HG03520 (cell line): ENCODE measurements around the gene TRPC4AP.

Experiments used
- ATAC-seq: cut with Tn5 transposase; IDR thresholded peaks from one replicate; pipeline ENCODE4 v1.9.1; 2021; ENCODE audit warnings: mild to moderate bottlenecking, moderate library complexity; ENCODE audit not compliant: unreplicated experiment

The TRPC4AP gene

DNA sequence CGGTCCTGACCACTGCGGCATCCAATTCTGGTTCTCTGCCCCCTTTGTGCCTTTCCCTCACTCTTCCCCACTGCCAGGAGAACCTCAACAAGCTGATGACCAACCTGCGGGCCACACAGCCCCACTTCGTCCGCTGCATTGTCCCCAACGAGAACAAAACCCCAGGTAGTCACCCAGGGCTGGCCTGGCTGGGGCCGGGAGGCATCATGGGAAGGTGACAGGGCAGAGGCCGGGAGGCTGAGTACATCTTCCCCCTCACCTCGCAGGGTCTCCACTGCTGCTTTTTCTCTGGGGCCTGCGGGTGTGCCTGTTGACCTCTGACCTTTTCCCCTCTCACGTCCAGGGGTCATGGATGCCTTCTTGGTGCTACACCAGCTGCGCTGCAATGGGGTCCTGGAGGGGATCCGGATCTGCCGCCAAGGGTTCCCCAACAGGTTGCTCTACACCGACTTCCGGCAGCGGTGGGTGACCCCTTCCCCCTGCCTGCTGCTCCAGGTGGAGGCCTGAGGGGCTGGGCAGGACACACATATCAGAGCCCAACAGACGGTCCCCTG, 101.9 kb downstream of the TRPC4AP start:
- no peak for ATAC-seq

GRCh38 chr20:34990231-34990630, 102.4 kb downstream of the TRPC4AP start:
- ATAC-seq: no peak

DNA sequence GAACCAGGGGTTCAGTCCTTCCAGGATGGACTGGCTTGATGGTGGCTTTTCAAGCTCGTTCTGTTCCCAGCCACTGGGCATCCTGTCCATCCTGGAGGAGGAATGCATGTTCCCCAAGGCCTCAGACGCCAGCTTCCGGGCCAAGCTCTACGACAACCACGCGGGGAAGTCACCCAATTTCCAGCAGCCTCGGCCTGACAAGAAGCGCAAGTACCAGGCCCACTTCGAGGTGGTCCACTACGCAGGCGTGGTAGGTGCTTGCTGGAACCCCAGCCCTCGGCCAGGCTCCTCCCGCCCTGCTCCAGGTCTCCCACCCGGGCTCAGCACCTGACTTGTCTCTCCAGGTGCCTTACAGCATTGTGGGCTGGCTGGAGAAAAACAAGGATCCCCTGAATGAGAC, 102.9 kb downstream of the TRPC4AP start:
- ATAC-seq: no peak

DNA sequence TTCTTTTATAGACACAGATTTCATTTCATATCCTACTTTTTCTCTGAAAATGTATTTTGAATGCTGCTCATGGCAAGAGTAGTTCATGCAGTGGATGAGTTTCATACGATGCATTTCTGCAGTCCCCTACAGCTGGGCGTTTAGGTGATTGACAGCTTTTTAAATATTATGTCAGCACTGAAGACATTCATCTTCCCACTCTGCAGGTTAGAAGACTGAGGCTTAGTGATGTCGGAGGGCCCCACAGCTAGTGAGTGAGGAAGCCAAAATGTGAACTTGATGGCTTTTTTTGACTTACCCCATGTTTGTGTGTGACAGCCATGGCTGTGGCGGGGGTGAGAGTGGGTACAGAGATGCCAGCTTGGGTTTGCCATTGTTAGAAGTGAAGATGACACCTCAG, 103.5 kb downstream of the TRPC4AP start:
- no peak for ATAC-seq

DNA sequence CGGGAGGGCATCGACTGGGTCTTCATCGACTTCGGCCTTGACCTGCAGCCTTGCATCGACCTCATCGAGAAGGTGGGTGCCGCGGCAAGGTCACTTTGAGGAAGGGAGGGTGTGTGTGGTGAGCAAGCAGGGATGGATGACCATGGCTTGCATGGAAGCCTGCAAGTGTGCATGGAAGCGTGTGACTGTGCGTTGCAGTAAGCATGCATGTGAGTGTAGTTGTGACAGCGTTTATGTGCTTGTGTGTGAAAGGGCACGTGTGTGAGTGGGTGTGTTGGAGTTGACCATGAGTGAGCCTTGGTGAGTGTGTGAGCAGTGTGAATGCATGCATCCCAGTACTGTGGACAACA, 104.4 kb downstream of the TRPC4AP start:
- ATAC-seq: no peak

GRCh38 chr20:34987288-34988190, 105.1 kb downstream of the TRPC4AP start:
- ATAC-seq: no peak

GRCh38 chr20:34986311-34987287, 106.0 kb downstream of the TRPC4AP start:
- ATAC-seq: no peak

GRCh38 chr20:34985461-34986310, 106.9 kb downstream of the TRPC4AP start:
- no peak for ATAC-seq

DNA sequence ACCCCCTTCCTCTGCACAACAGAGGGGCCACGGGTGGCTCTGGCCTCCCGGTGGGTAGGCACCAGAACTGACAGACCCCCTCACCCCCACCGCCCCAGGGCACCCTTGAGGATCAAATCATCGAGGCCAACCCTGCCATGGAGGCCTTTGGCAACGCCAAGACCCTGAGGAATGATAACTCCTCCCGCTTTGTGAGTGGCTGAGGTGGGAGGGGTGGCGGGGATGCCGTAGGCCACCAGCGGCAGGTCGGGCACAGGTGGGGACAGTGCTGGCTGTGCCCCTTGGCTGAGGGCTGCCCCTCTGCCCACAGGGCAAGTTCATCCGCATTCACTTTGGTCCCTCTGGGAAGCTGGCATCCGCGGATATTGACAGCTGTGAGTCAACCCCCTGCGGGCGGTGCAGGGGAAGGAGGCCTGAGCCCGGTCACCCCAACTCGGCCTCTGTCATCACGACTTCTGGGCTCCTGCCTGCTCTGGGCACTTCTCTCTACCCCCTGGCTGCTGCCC, 107.8 kb downstream of the TRPC4AP start:
- no peak for ATAC-seq

DNA sequence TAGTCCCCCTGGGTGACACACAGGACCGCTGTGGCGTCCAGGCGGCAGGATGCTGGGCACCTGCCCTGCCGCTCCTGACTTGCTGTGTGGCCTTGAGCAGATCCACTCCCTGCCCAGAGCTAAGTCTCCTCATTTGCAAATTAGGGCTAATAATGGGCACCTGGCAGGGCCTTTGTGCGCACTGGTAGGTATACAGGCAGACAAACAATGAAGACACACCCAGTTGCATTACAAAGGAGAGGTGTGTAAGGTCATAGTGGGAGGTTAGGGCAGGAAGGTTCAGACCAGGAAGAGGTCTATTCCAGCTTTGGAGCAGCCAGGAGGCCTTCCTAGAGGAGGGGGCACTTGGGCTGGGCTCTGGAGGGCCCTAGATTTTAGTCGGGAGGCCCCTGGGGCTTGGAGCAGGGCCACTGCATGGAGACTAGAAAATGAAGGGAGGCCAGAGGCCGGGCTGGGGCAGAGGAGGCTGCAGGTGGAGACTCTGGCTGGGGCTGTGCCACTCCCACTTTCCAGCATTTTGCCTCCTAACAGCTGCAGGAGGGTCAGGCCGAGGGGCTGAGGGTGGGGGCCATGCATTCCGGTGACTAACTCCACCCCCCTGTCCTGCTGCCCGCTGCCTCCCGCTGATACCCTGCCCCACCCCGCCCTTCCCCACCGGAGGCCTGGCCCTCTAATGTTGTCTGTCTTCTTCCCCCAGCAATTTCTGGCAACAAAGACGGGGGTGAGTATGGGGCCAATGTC, 108.4 kb downstream of the TRPC4AP start:
- ATAC-seq: no peak

GRCh38 chr20:34983089-34983820, 109.4 kb downstream of the TRPC4AP start:
- no peak for ATAC-seq

DNA sequence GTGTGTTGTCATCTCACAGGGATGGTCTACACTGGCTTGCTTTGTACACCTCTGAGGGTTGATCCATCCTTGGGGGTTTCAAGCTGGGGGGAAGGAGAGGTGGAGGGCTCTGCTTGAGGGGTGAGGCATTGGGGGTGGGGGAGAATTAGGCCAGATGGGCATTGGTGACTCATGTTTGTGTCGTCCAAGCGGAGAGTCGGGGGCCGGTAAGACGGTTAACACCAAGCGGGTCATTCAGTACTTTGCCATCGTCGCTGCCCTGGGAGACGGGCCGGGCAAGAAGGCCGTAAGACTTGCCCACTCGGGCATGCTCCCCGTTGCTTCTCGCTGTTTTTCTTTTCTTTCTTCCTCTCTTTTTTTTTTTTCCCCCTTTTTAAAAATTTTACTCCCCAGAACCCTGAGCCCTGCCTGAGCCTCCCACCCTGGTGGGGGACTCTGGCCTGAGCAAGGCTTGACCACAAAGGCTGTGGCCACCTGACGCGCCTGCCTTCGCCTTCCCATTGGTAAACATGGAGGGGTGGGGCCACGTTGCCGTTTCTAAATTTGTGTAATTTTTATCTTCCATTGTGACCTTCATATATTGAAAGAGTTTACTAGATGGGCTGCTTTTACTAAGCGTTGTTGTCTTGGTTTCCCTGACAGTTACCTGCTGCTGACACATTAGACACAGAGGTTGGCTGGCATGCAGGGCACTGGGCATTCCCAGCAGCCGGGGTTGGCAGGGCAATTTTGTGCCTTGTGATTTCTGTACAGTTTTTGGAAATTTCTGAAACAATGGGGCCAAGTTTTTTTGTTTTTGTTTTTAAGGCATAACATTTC, 110.1 kb downstream of the TRPC4AP start:
- no peak for ATAC-seq

GRCh38 chr20:34980543-34981233, 111.9 kb downstream of the TRPC4AP start:
- ATAC-seq: no peak

DNA sequence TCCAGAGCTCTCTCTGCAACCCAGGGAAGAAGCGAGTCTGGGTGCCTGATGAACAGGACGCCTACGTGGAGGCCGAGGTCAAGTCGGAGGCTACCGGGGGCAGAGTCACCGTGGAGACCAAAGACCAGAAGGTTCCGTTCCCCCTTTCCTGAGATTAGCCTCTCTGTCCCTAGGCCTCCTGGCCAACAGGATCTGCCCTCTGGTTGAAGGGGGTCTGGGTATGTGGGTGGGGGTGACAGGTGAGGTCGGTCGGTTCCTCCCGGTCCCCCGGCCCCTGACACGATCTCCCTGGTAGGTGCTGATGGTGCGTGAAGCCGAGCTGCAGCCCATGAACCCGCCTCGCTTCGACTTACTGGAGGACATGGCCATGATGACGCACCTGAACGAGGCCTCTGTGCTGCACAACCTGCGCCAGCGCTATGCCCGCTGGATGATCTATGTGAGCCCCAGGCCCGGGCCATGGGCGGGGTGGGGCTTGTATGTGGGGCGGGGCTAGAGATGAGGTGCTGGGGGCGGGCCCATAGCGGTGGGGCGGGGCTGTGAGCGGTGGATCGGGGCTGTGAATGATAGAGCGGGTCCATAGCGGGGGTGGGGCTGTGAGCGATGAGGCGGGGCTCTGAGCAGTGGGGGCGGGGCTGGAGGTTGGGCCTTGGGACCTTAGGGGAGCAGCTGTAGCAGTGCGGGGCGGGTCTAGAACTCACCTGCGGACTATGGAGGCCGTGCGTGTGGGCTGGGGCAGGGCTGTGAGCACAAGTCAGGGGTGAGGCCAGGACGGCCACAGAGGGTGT, 113.0 kb downstream of the TRPC4AP start:
- no peak for ATAC-seq

DNA sequence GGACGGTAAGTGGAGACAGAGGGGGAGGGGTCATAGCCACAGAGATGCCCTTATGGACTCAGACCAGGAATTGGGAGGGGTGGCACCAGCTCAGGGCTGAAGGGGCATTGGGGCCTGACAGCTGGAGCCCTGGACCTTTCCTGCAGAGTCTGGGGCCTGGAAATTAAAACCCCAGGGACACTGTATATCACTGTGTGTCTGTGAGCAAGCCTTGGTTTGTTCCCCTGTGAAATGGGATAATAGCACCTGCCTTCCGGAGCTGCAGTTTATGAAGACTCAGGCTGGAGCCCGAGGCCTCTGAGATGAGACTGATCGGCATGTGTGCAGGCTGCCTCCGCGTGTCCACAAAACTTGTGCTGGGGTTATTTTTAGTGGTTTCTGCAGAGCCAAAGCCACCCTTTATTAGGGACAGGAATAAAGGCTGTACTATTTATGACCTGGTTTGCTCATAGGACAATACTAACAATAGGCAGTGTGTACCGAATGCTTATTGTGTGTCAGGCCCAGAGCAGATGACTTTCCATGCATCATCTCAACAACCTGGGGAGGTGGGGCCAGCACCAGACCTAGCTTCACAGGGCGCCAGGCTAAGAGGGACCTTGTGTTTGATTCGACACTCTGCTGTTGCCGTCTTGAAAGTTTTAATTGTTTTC, 114.4 kb downstream of the TRPC4AP start:
- no peak for ATAC-seq
